ENCODE measurements around the gene RAD18. TPM values are rescaled to one million over a fixed set of nuclear protein-coding genes. Genes with fewer than 3 reads are reported as not detected.

The RAD18 gene
- total RNA-seq, 1 donor from 2014 or later: 22.1 TPM

DNA sequence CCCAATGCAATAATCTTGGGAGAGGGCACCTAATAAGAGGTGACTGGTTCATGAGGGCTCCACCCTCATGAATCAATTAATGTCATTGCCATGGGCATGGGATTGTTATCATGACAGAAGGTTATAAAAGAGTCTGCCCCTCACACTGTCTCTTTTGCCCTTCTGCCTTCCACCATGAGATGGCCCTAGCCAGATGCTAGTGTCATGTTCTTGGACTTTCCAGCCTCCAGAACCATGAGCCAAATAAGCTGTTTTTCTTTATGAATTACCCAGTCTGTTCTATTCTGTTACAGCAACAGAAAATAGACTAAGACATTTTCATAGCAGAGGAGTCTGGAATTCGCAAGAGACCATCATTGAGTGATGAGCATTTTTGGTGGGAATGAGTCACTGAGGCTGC, 16.0 kb upstream of the RAD18 start:
- Mint-ChIP-seq H3K9me3 (peaks cover 9% of the 10 kb centered on the region), H3K36me3 (peaks cover 2% of the 10 kb centered on the region), H3K27ac (no peak overlapping the region), H3K27me3 (ENCODE audit: insufficient read depth, low read depth) (peaks cover 9% of the 10 kb centered on the region), H3K4me1 (peaks cover 21% of the 10 kb centered on the region), H3K4me3 (no peak overlapping the region)
- Histone ChIP-seq H3K36me3 (no peaks in the 10 kb centered on the region), H3F3A (ENCODE audit: low read depth) (no peaks in the 10 kb centered on the region), H2AFZ (replicated peaks) (no peak overlapping the region), H3K9me3 (ENCODE audit: low read depth) (no peaks in the 10 kb centered on the region), H3K4me1 (no peaks in the 10 kb centered on the region), H3K4me3 (no peak overlapping the region), H3K4me2 (no peak overlapping the region), H3K27ac (no peak overlapping the region), H3K9ac (no peak overlapping the region), H3K27me3 (no peaks in the 10 kb centered on the region), H4K20me1 (ENCODE audit: low read depth) (no peaks in the 10 kb centered on the region), H3K79me2 (ENCODE audit: low read depth) (no peaks in the 10 kb centered on the region)
- no peak for DNase-seq (ENCODE audit: low spot score)
- TF ChIP-seq, protein P1, sequence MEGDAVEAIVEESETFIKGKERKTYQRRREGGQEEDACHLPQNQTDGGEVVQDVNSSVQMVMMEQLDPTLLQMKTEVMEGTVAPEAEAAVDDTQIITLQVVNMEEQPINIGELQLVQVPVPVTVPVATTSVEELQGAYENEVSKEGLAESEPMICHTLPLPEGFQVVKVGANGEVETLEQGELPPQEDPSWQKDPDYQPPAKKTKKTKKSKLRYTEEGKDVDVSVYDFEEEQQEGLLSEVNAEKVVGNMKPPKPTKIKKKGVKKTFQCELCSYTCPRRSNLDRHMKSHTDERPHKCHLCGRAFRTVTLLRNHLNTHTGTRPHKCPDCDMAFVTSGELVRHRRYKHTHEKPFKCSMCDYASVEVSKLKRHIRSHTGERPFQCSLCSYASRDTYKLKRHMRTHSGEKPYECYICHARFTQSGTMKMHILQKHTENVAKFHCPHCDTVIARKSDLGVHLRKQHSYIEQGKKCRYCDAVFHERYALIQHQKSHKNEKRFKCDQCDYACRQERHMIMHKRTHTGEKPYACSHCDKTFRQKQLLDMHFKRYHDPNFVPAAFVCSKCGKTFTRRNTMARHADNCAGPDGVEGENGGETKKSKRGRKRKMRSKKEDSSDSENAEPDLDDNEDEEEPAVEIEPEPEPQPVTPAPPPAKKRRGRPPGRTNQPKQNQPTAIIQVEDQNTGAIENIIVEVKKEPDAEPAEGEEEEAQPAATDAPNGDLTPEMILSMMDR (IDR thresholded peaks at IDR 0.05): no peak
- TF ChIP-seq EZH2phosphoT487 (IDR thresholded peaks at IDR 0.05) (no peak), EZH2 (IDR thresholded peaks at IDR 0.05) (no peak)

DNA sequence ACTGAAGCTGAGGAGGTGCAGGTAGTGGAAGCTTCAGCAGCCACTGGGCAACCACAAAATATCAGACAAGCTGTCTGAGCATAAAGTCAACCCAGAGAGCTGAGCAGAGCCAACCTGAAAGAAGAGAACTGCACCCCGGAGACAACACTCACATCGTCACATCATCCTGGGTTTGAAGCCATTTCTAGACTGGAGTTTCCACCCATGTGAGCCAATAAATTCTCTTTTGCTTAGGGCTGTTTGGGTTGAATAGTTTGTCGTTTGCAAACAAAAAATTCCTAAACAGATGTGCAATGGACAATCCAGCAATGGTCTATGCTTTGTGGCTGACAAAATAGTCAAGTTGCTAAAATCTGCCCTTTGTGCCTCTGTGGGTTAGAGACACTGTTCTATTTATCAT, 15.3 kb upstream of the RAD18 start:
- Mint-ChIP-seq H3K36me3 (peaks cover 2% of the 10 kb centered on the region), H3K27me3 (ENCODE audit: insufficient read depth, low read depth) (peaks cover 7% of the 10 kb centered on the region), H3K4me1 (peaks cover 21% of the 10 kb centered on the region), H3K4me3 (no peak overlapping the region), H3K9me3 (peaks cover 9% of the 10 kb centered on the region), H3K27ac (no peak overlapping the region)
- H3K27me3 ChIP-seq: no peaks in the 10 kb centered on the region
- no peaks in the 10 kb centered on the region for H3F3A ChIP-seq (ENCODE audit: low read depth)
- no peak overlapping the region for H2AFZ ChIP-seq (replicated peaks)
- H3K36me3 ChIP-seq: no peaks in the 10 kb centered on the region
- H3K9me3 ChIP-seq (ENCODE audit: low read depth): no peaks in the 10 kb centered on the region
- no peaks in the 10 kb centered on the region for H3K4me1 ChIP-seq
- H3K4me3 ChIP-seq: no peak overlapping the region
- no peak for DNase-seq (ENCODE audit: low spot score)
- no peak for TF ChIP-seq EZH2 (IDR thresholded peaks at IDR 0.05)
- TF ChIP-seq, protein P1 (IDR thresholded peaks at IDR 0.05): no peak
- TF ChIP-seq EZH2phosphoT487 (IDR thresholded peaks at IDR 0.05): no peak
- H3K9ac ChIP-seq: no peak overlapping the region
- no peak overlapping the region for H3K4me2 ChIP-seq
- no peaks in the 10 kb centered on the region for H3K79me2 ChIP-seq (ENCODE audit: low read depth)
- no peaks in the 10 kb centered on the region for H4K20me1 ChIP-seq (ENCODE audit: low read depth)
- no peak overlapping the region for H3K27ac ChIP-seq

DNA sequence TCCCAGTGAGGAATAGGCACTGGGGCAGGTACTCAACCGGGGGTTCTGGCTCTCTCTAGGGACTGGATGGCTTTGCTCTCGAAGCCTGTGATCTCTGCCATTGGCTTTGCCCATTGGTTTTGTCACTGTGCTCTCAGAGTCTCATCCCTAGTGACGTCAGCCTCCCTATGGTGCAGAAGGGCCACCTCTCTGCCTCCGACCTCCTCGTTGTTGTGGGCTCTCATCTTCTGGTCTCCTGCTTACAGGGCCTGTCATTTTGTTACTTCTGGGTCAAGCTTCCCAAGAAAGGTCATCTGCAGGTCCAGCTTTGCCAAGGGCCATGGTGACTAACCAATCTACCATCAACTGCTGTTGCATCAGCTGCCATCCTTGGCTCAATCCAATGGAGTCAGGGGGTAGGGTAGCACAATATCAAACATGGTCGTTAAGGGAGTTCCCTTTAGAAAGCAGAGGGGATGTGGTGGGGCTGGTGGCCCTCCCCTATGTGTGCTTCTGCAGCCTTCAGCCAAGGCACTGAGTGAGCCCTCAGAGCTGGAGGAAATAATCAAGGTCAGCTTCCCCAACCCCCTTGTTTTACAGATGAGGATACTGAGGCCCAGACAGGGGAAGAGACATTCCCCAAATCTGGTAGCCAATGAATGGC, 13.4 kb upstream of the RAD18 start:
- Histone ChIP-seq H3K9me3 (ENCODE audit: low read depth) (no peaks in the 10 kb centered on the region), H3K4me2 (no peak overlapping the region), H2AFZ (replicated peaks) (no peak overlapping the region), H3K9ac (no peak overlapping the region), H3F3A (ENCODE audit: low read depth) (no peaks in the 10 kb centered on the region), H3K27ac (no peak overlapping the region), H3K36me3 (no peaks in the 10 kb centered on the region), H3K4me3 (no peak overlapping the region), H4K20me1 (ENCODE audit: low read depth) (no peaks in the 10 kb centered on the region), H3K27me3 (no peaks in the 10 kb centered on the region), H3K4me1 (no peaks in the 10 kb centered on the region), H3K79me2 (ENCODE audit: low read depth) (no peaks in the 10 kb centered on the region)
- no peak for DNase-seq (ENCODE audit: low spot score)
- TF ChIP-seq EZH2phosphoT487 (IDR thresholded peaks at IDR 0.05) (no peak), EZH2 (IDR thresholded peaks at IDR 0.05) (no peak)
- TF ChIP-seq, protein P1 (IDR thresholded peaks at IDR 0.05): no peak
- H3K27ac Mint-ChIP-seq: no peak overlapping the region
- peaks cover 22% of the 10 kb centered on the region for H3K4me1 Mint-ChIP-seq
- H3K36me3 Mint-ChIP-seq: peaks cover 2% of the 10 kb centered on the region
- H3K4me3 Mint-ChIP-seq: no peak overlapping the region
- H3K9me3 Mint-ChIP-seq: peaks cover 11% of the 10 kb centered on the region
- H3K27me3 Mint-ChIP-seq (ENCODE audit: insufficient read depth, low read depth): peaks cover 5% of the 10 kb centered on the region

Measured in neural progenitor cell (in vitro differentiated cells).